HG03175 (cell line): ENCODE results near the gene SLC9A9.
A peak's percentile ranks its signal among the peaks of the same experiment; 100 is the strongest.
"Not testable (repeated sequence)": the region's sequence is repeated elsewhere in the genome, so short reads cannot be mapped to it uniquely, and the experiment has no call there.

Source experiments
- ATAC-seq: cut with Tn5 transposase; IDR thresholded peaks from one replicate; pipeline ENCODE4 v1.9.1; 2021; ENCODE audit warnings: mild to moderate bottlenecking, moderate library complexity; ENCODE audit not compliant: unreplicated experiment

The SLC9A9 gene

DNA sequence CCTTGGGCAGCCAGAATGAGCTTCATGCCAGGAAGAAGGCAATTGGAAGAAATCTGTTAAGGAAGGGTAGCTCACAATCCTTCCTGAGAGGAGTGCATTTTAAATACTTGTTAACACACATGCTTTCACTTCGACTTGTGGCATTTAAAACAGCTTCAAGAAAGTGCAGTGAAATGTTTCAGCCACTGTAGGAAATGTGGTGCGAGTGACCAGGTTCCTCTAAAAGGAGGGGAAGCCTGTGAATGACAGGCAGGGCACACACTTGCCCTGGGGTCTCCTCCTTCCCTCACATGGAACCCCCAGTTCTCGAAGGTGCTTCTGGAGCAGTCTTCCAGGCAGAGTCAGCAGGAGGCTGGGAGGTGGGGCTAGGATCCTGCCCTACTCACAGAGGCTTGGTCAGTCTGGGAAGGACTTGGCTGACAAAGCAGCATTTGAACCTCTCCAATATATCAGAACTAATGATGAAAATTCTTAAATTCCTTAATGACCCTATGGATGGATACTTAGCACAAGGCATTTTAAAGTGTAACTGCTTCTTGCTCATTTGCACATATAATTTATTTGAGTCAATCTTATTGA lies 370.1 kb downstream of the SLC9A9 start:
- no peak for ATAC-seq

- no peak for ATAC-seq
Observed at GRCh38 chr3:143476965-143477640, 371.2 kb downstream of the SLC9A9 start.

DNA sequence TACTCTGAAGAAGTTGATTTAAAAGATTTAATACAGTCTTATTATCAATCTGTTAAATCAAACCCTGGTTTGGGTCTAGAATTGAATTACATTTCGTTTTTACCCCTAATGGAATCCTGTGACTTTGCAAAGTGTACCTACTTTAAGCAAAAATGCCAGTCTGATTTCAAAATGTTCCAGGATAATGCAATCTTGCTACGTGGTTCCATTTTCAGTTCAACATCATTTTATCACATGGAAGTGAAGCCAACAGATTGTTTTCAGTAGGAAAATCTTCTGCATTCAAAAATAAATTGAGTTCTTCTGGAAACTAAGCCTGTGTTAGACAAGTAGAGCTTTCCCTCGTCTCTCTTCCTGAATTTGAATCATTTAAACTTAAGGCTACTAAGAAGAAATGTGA lies 372.3 kb downstream of the SLC9A9 start:
- no peak for ATAC-seq

DNA sequence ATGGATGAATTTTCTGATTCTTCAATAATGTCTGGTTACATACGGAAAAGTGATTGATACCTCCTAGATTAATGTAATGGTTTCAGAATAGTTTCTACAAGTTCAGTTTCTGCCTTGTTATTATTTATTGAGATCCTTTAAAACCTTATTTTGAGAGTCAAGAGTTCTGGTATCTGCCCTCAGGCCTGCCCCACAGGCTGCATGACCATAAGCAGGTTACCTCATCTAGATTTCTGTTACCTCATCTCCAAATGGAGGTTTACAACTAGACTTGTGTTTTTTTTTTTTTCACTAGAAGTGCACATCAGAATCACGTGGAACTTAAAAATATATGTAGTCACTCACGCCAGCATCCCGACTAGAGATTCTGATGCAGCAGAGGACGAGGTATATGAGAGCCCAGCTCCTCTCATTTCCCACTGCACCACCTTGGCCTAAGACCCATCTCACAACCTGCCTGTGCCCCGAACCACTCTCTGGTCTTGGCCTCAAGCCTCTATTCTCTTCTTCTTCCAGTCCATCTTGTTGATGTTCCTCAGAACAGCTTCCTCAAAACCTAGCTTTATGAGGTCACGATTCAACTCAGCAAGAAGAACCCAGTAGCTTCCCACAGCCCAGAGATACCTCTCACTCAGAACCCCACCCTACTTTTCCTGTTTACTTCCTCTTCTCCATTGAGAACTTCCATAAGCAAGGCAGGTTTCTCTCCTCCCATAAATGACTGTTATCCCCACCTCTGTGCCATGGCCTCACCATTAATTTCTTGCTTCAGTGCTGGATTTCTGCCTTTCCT lies 375.3 kb downstream of the SLC9A9 start:
- no peak for ATAC-seq

- ATAC-seq = no peak
Observed at GRCh38 chr3:143471705-143472104, 376.6 kb downstream of the SLC9A9 start.

DNA sequence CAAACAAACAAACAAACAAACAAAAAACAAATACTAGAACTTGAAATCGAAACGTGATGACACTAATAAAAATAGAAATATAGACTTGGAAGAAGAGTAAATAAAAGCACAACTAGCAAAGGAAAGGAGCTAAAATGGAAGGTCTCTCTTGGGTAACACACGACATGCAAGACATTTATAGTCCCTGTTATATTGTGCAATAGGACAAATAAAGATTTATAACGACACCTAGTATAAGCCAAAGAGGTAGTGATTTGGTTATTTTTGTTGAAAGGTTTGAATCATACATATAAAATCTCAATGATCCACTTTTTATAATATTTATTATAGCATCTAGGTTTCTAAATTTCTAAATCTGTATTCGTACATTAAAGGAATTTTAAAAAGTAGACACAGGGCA lies 379.1 kb downstream of the SLC9A9 start:
- ATAC-seq = no peak

- no peak for ATAC-seq
Observed at GRCh38 chr3:143465666-143466065, 382.6 kb downstream of the SLC9A9 start.

- ATAC-seq = peak; percentile 51
Observed at GRCh38 chr3:143464850-143465249, 383.4 kb downstream of the SLC9A9 start.

GRCh38 chr3:143455480-143455879 lies 392.8 kb downstream of the SLC9A9 start:
- no peak for ATAC-seq

DNA sequence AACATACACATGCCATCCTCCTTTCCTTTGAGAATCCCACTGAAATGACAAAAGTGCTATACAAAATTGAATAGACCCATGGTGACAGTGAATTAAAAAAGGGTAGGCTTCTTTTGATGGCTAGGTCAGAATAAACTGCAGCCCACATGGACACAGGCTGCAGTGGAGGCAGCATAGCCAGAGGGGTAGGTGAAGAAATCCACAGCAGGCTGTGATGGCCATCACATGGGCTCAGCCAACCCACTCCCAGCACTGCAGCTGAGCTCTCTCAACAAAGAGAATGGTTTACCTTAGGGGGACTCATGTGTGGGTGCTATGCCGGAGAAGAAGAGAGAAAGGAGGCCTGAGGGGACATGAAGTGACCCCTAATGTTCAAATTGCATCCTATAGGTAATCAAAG lies 397.6 kb downstream of the SLC9A9 start:
- ATAC-seq = no peak

GRCh38 chr3:143447491-143447890 lies 400.8 kb downstream of the SLC9A9 start:
- ATAC-seq = no peak

- ATAC-seq = peak; percentile 54
Observed at GRCh38 chr3:143445118-143445517, 403.1 kb downstream of the SLC9A9 start.

DNA sequence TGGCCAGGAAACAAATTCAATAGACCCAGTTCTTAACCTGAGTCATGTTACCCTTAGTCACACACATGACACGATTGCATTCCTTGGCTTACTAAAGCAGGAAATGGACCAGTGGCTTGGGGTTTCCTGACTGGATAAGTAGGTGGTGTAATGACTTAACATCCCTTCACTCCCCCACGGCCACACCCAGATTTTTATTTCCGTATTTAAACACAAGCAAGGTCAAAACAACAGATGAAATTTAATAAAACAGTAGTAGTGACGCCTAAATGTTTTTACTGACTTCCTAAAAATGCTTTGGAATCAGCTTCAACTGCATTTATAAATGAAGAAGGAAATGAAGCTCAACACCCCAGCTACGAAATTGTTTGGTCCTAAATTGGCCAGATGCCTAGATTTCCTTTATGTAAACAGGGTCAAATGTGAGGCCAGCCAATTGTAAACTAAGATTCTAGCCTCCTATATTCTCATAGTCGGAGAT lies 404.4 kb downstream of the SLC9A9 start:
- ATAC-seq = no peak

- ATAC-seq = no peak
Observed at GRCh38 chr3:143442814-143443447, 405.3 kb downstream of the SLC9A9 start.

DNA sequence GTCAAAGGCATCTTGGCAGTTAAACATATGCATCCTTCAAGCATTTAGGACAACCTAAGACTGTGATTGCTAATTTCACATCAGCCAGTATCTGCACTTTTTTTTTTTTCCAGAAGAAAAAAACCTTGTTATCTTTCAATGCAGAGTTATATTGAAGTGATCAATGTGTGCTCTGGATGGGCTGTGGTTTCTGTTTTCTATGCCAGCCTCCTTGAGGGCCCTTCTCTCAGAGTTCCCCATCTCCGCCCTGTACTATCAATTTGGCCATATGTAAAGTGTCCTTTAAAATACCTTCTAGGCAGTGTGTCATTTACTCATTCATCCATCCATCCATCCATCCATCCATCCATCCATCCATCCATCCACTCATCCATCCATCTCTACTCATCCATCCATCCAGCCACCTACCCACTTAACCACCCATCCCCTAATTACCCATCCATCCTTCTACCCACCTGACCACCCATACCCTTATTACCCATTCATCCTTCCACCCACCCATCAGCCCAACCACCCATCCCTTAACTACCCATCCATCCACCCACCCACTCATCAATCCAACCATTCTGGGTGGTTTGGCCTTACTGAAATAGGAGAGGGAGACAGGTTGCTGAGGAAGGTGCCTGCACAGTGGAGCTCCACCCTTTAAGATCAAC lies 406.6 kb downstream of the SLC9A9 start:
- no peak for ATAC-seq

GRCh38 chr3:143439817-143440216 lies 408.5 kb downstream of the SLC9A9 start:
- no peak for ATAC-seq

- no peak for ATAC-seq
Observed at GRCh38 chr3:143437405-143437804, 410.9 kb downstream of the SLC9A9 start.

- no peak for ATAC-seq
Observed at GRCh38 chr3:143436231-143436930, 411.9 kb downstream of the SLC9A9 start.

GRCh38 chr3:143433787-143434378 lies 414.4 kb downstream of the SLC9A9 start:
- no peak for ATAC-seq

GRCh38 chr3:143431298-143431697 lies 417.0 kb downstream of the SLC9A9 start:
- not testable (repeated sequence) for ATAC-seq
